ENCODE measurements around the gene NOC3L. TPM values are rescaled to one million over a fixed set of nuclear protein-coding genes. Genes with fewer than 3 reads are reported as not detected.

The NOC3L gene
- total RNA-seq, 1 experiment from 2014 or later: 39.0 TPM

GRCh38 chr10:94333051-94333450 is 29.7 kb downstream of the NOC3L start:
- no TSS peak for BruUV-seq (replicated peaks)
- CTCF ChIA-PET: interaction anchor here (0.6 to 4.4 kb wide), 6 partner anchors 9 to 228 kb away, joined by 3 to 42 read pairs (median 4); no protein-coding TSS in a partner anchor

GRCh38 chr10:94328613-94329012 is 34.1 kb downstream of the NOC3L start:
- intact Hi-C loops (cut with micrococcal nuclease): no loop called here
- CTCF ChIA-PET: interaction anchor here (3.9 kb wide), 1 partner anchor 8 kb away, joined by 21 read pairs; no protein-coding TSS in a partner anchor
- H3K4me3 Mint-ChIP-seq (ENCODE audit: unreplicated experiment): no peak overlapping the region
- peaks cover 62% of the 10 kb centered on the region for H3K36me3 Mint-ChIP-seq (ENCODE audit: insufficient read depth, unreplicated experiment)
- no peak overlapping the region for H3K27ac Mint-ChIP-seq (ENCODE audit: low read depth, unreplicated experiment)
- POLR2A ChIA-PET: no interaction called here
- no peak for TF ChIP-seq CTCF (IDR thresholded peaks at IDR 0.05; ENCODE audit: unreplicated experiment)
- BruUV-seq (replicated peaks): no TSS peak
- no peaks in the 10 kb centered on the region for H3K4me1 Mint-ChIP-seq (ENCODE audit: insufficient read depth, unreplicated experiment)
- no peaks in the 10 kb centered on the region for H3K9me3 Mint-ChIP-seq (ENCODE audit: unreplicated experiment)
- no peaks in the 10 kb centered on the region for H3K27me3 Mint-ChIP-seq (ENCODE audit: insufficient read depth, unreplicated experiment)
- no peak for DNase-seq (ENCODE audit: unreplicated experiment)

More at GRCh38 chr10:94333051-94333450, 29.7 kb downstream of the NOC3L start:
- no peaks in the 10 kb centered on the region for H3K4me1 Mint-ChIP-seq (ENCODE audit: insufficient read depth, unreplicated experiment)
- no peak for TF ChIP-seq CTCF (IDR thresholded peaks at IDR 0.05; ENCODE audit: unreplicated experiment)
- POLR2A ChIA-PET: no interaction called here
- no peak overlapping the region for H3K4me3 Mint-ChIP-seq (ENCODE audit: unreplicated experiment)
- intact Hi-C loops (cut with micrococcal nuclease): no loop called here
- H3K27me3 Mint-ChIP-seq (ENCODE audit: insufficient read depth, unreplicated experiment): no peaks in the 10 kb centered on the region
- H3K36me3 Mint-ChIP-seq (ENCODE audit: insufficient read depth, unreplicated experiment): peaks cover 83% of the 10 kb centered on the region
- H3K9me3 Mint-ChIP-seq (ENCODE audit: unreplicated experiment): no peaks in the 10 kb centered on the region
- H3K27ac Mint-ChIP-seq (ENCODE audit: low read depth, unreplicated experiment): no peak overlapping the region
- DNase-seq (ENCODE audit: unreplicated experiment): no peak

- Mint-ChIP-seq H3K4me3 (ENCODE audit: unreplicated experiment) (no peak overlapping the region), H3K36me3 (ENCODE audit: insufficient read depth, unreplicated experiment) (peaks cover 61% of the 10 kb centered on the region), H3K27ac (ENCODE audit: low read depth, unreplicated experiment) (no peak overlapping the region), H3K4me1 (ENCODE audit: insufficient read depth, unreplicated experiment) (no peaks in the 10 kb centered on the region), H3K27me3 (ENCODE audit: insufficient read depth, unreplicated experiment) (no peaks in the 10 kb centered on the region), H3K9me3 (ENCODE audit: unreplicated experiment) (no peaks in the 10 kb centered on the region)
- intact Hi-C loops (cut with micrococcal nuclease): no loop called here
- no peak for TF ChIP-seq CTCF (IDR thresholded peaks at IDR 0.05; ENCODE audit: unreplicated experiment)
- ChIA-PET POLR2A (interaction anchor here (0.6 kb wide), 1 partner anchor 360 kb away, joined by 3 read pairs; no protein-coding TSS in a partner anchor), CTCF (interaction anchor here (0.5 to 5.0 kb wide), 2 partner anchors 411 to 1751 kb away, joined by 3 to 39 read pairs; no protein-coding TSS in a partner anchor)
- BruUV-seq (replicated peaks): no TSS peak
- no peak for DNase-seq (ENCODE audit: unreplicated experiment)
These were observed 35.1 kb downstream of the NOC3L start for GRCh38 chr10:94327649-94328048.

- Mint-ChIP-seq H3K27ac (ENCODE audit: low read depth, unreplicated experiment) (no peak overlapping the region), H3K27me3 (ENCODE audit: insufficient read depth, unreplicated experiment) (no peaks in the 10 kb centered on the region), H3K9me3 (ENCODE audit: unreplicated experiment) (no peaks in the 10 kb centered on the region), H3K4me3 (ENCODE audit: unreplicated experiment) (no peak overlapping the region), H3K36me3 (ENCODE audit: insufficient read depth, unreplicated experiment) (peaks cover 52% of the 10 kb centered on the region), H3K4me1 (ENCODE audit: insufficient read depth, unreplicated experiment) (no peaks in the 10 kb centered on the region)
- POLR2A ChIA-PET: no interaction called here
- CTCF ChIA-PET: interaction anchor here (0.6 to 5.0 kb wide), 7 partner anchors 8 to 1283 kb away, joined by 3 to 39 read pairs (median 4); no protein-coding TSS in a partner anchor
- DNase-seq (ENCODE audit: unreplicated experiment): peak; percentile 8
- intact Hi-C loops (cut with micrococcal nuclease): loop anchor here (5.0 kb wide), 1 partner anchor 247 kb away; no protein-coding TSS in a partner anchor
- no peak for TF ChIP-seq CTCF (IDR thresholded peaks at IDR 0.05; ENCODE audit: unreplicated experiment)
- BruUV-seq (replicated peaks): no TSS peak
These were observed 38.0 kb downstream of the NOC3L start for GRCh38 chr10:94324609-94325233.
